Mesothelial cell of epicardium (in vitro differentiated cells): ENCODE measurements around the gene THBS3. TPM values are rescaled to one million over a fixed set of nuclear protein-coding genes. Genes with fewer than 3 reads are reported as not detected.

Experiments used
- DNase-seq, 2 experiments: peaks; one replicate each; pipeline ENCODE4 v3.0.0; 2021; ENCODE audit warnings: low spot score in 2 of 2; ENCODE audit not compliant: unreplicated experiment in 2 of 2
- H3K27ac Mint-ChIP-seq: 2 replicates; pipeline ENCODE4 v1.8.0; 2021; ENCODE audit warnings: mixed read lengths
- H3K27me3 Mint-ChIP-seq: 2 replicates; pipeline ENCODE4 v1.8.0; 2021; ENCODE audit warnings: low read depth, mixed read lengths
- H3K36me3 Mint-ChIP-seq: 2 replicates; pipeline ENCODE4 v1.8.0; 2021; ENCODE audit warnings: mixed read lengths
- H3K4me1 Mint-ChIP-seq: 2 replicates; pipeline ENCODE4 v1.8.0; 2021; ENCODE audit warnings: mixed read lengths
- H3K4me3 Mint-ChIP-seq: 2 replicates; pipeline ENCODE4 v1.8.0; 2021; ENCODE audit warnings: mild to moderate bottlenecking, moderate library complexity, mixed read lengths
- H3K9me3 Mint-ChIP-seq: 2 replicates; pipeline ENCODE4 v1.8.0; 2021; ENCODE audit warnings: mixed read lengths
- total RNA-seq: library from RNA; stranded (reverse); gene quantifications from 3 replicates; pipeline ENCODE4 v1.2.1, GENCODE V29; 2021
- TF ChIP-seq, protein P1 (sequence below): fragments of 200-600 bp; sonication (generic); IDR thresholded peaks from one replicate; pipeline ENCODE4 v1.5.0; 2021; ENCODE audit warnings: antibody characterized with exemption; ENCODE audit not compliant: unreplicated experiment

Gene THBS3
- total RNA-seq, 1 donor from 2014 or later: 54.0 TPM

DNA sequence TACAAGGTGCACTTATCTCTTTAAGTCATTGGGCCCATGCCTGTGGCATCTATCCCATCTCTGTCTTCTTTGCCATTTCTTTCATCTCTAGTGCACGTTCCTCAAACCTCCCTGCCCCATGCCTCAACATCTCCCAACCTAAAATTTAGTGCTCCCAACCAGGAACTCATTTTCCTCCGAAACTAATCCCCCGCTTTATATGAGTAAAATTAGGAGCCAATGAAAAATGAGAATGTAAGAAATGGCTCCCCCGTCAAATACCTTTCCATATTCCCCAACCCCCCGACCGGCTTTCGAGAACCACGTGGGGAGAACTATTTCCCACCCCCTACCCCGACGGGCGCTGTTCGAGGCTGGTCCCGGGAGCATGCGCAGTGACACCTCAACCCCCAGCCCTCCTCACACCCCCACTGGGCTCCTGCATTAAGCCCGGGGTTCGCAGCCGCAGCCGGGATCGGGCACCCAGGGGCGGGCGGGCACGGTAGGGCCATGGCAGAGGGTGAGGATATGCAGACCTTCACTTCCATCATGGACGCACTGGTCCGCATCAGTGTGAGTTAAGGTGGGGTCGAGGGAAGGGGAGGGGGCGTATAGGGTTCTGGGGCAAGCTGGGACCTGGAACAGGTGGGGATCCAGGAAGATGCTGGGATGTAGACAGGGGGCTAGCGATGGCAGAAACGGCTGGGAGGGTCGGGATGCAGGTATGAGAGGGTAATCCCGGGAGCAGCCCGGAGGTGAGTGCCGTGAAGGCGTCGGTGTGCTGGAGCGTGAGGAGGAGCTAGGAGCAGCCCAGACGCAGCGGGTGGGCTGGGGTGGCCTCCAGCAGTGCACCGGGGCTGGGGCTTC is 34.0 kb downstream of the THBS3 start, which contains the start of gene TRIM46:
TRIM46 (plus strand) TSS at position 372 of the 846 bp plus-strand sequence; CDS start at position 490, 118 bp downstream.
- peaks cover 11% of the 10 kb centered on the region for H3K27me3 Mint-ChIP-seq
- peak within 1 kb of the TSS; percentile 99 for H3K4me3 Mint-ChIP-seq
- H3K27ac Mint-ChIP-seq: peak within 1 kb of the TSS; percentile 99
- peaks cover 8% of the 10 kb centered on the region for H3K36me3 Mint-ChIP-seq
- no peaks in the 10 kb centered on the region for H3K9me3 Mint-ChIP-seq
- peaks cover 26% of the 10 kb centered on the region for H3K4me1 Mint-ChIP-seq
- TF ChIP-seq, protein P1, sequence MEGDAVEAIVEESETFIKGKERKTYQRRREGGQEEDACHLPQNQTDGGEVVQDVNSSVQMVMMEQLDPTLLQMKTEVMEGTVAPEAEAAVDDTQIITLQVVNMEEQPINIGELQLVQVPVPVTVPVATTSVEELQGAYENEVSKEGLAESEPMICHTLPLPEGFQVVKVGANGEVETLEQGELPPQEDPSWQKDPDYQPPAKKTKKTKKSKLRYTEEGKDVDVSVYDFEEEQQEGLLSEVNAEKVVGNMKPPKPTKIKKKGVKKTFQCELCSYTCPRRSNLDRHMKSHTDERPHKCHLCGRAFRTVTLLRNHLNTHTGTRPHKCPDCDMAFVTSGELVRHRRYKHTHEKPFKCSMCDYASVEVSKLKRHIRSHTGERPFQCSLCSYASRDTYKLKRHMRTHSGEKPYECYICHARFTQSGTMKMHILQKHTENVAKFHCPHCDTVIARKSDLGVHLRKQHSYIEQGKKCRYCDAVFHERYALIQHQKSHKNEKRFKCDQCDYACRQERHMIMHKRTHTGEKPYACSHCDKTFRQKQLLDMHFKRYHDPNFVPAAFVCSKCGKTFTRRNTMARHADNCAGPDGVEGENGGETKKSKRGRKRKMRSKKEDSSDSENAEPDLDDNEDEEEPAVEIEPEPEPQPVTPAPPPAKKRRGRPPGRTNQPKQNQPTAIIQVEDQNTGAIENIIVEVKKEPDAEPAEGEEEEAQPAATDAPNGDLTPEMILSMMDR: no peak
- DNase-seq: peak in 1 of 2 experiments; percentile 49

DNA sequence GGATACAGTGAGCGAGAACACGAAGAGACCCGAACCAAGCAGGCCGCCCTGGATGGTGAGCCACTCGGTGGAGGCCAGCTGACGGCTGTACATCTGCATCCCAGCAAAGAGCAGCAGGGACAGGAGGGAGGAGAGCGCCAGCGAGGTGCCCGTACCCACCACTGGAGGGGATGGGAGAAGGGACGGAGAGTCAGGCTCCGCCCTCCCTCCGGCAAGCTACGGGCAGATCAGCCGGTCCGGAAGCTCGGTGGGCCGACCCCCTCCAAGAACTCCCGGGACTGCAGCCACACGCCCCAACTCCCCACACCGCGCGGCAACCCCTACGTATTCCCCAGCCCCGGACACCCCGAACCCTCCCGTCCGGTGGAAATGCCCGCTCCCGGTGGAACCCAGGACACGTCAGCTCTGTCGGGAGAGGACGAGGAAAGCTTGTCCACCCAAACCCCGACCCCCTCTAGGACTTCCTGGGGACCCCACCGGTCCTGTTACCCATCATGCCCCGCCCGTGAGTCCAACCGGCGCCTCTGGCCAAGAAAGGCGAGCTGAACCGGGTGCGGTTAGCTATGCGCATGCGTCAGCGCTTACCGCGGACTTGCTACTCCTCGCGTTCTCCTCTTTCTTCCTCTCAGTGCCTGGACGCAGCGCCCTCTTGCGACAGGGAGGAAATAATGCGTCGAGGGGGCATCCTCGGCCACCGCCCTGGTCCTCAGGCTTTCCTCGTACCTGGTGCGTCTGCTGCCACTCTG is 34.8 kb downstream of the THBS3 start, which contains the start of gene KRTCAP2:
KRTCAP2 (minus strand) TSS at position 573 of the 746 bp plus-strand sequence; CDS start at position 493, 80 bp downstream.
- TF ChIP-seq, protein P1: peak; percentile 85
- H3K9me3 Mint-ChIP-seq: no peaks in the 10 kb centered on the region
- peak within 1 kb of the TSS; percentile 99 for H3K4me3 Mint-ChIP-seq
- peaks cover 8% of the 10 kb centered on the region for H3K36me3 Mint-ChIP-seq
- peaks cover 27% of the 10 kb centered on the region for H3K4me1 Mint-ChIP-seq
- peak; percentile 88 to 95 for DNase-seq
- peaks cover 11% of the 10 kb centered on the region for H3K27me3 Mint-ChIP-seq
- peak within 1 kb of the TSS; percentile 99 for H3K27ac Mint-ChIP-seq

DNA sequence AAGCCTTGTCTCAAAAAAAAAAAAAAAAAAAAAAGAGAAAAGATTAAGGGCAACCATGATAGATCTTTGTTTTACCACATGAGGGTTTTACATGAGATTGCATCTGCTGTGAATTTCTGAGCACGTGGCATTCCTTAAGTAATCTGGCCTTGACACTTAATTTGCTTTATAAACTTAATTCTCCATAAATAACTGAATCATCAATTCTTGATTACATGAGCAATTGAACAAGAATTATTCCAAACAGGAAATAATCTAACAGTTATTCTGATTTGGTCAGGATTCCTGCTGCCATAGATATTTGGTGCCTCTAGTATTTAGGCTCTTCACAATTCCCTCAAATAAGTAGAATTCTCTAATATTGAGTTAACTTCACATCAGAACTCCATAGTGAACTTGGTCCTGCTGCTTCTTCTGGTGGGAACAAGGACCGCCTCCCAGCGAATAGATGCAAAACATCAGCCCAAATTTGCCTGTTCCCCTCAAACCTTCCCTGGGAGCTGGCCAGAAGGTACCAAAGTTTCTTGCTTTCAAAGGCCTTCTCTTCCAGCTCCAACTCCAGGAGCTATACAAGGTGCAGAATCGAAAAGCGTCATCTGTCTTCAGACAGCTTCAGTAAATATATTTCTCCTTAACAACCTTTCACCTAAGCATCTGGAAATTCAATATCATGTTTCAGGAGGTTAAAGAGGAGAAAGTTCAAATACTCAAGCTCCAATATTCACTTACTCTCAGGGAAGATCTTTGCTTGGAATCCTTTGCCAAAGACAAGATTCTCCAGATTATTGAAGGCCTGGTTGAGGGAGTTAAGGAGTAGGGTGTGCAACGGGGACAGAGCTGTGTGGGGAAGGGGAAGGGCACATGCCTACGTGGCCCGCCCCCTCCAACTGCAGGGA is 35.6 kb downstream of the THBS3 start:
- Mint-ChIP-seq H3K4me1 (peaks cover 32% of the 10 kb centered on the region), H3K4me3 (peak overlapping the region; percentile 99), H3K36me3 (peaks cover 8% of the 10 kb centered on the region), H3K9me3 (no peaks in the 10 kb centered on the region), H3K27ac (peak overlapping the region; percentile 99), H3K27me3 (peaks cover 11% of the 10 kb centered on the region)
- TF ChIP-seq, protein P1: no peak
- peak in 1 of 2 experiments; percentile 48 for DNase-seq

- H3K27me3 Mint-ChIP-seq: peaks cover 11% of the 10 kb centered on the region
- H3K4me3 Mint-ChIP-seq: no peak overlapping the region
- H3K4me1 Mint-ChIP-seq: peaks cover 32% of the 10 kb centered on the region
- TF ChIP-seq, protein P1: no peak
- peak in 1 of 2 experiments; percentile 3 for DNase-seq
- peaks cover 8% of the 10 kb centered on the region for H3K36me3 Mint-ChIP-seq
- H3K27ac Mint-ChIP-seq: no peak overlapping the region
- H3K9me3 Mint-ChIP-seq: no peaks in the 10 kb centered on the region
These were observed 36.9 kb downstream of the THBS3 start for GRCh38 chr1:155170806-155171205.
